ENCODE results near the gene TSPAN17.
"Not testable (repeated sequence)": the region's sequence is repeated elsewhere in the genome, so short reads cannot be mapped to it uniquely, and the experiment has no call there.

TSPAN17 gene

GRCh38 chr5:176694146-176694545 is 46.9 kb downstream of the TSPAN17 start:
- no peaks in the 10 kb centered on the region for H3K36me3 ChIP-seq (ENCODE audit: control insufficient read depth, insufficient read depth, low read length)
- peaks cover 3% of the 10 kb centered on the region for H3K27me3 ChIP-seq (replicated peaks; ENCODE audit: control insufficient read depth, insufficient read depth, low read length)
- no peak for DNase-seq (ENCODE audit: extremely low read depth, insufficient read length)
- no peak for TF ChIP-seq CTCF (IDR thresholded peaks at IDR 0.05; ENCODE audit: insufficient read depth, low read length, poor library complexity, severe bottlenecking)
- H3K4me3 ChIP-seq (replicated peaks; ENCODE audit: low read depth, low read length): no peak overlapping the region

- no peak for DNase-seq (ENCODE audit: extremely low read depth, insufficient read length)
- TF ChIP-seq CTCF (IDR thresholded peaks at IDR 0.05; ENCODE audit: insufficient read depth, low read length, poor library complexity, severe bottlenecking): no peak
- H3K36me3 ChIP-seq (ENCODE audit: control insufficient read depth, insufficient read depth, low read length): no peaks in the 10 kb centered on the region
- peaks cover 3% of the 10 kb centered on the region for H3K27me3 ChIP-seq (replicated peaks; ENCODE audit: control insufficient read depth, insufficient read depth, low read length)
- H3K4me3 ChIP-seq (replicated peaks; ENCODE audit: low read depth, low read length): no peak overlapping the region
Observed at GRCh38 chr5:176694631-176695030, 47.3 kb downstream of the TSPAN17 start.

- Histone ChIP-seq H3K4me3 (replicated peaks; ENCODE audit: low read depth, low read length) (no peak overlapping the region), H3K27me3 (replicated peaks; ENCODE audit: control insufficient read depth, insufficient read depth, low read length) (peaks cover 5% of the 10 kb centered on the region), H3K36me3 (ENCODE audit: control insufficient read depth, insufficient read depth, low read length) (no peaks in the 10 kb centered on the region)
- TF ChIP-seq CTCF (IDR thresholded peaks at IDR 0.05; ENCODE audit: insufficient read depth, low read length, poor library complexity, severe bottlenecking): no peak
- no peak for DNase-seq (ENCODE audit: extremely low read depth, insufficient read length)
Observed at GRCh38 chr5:176695073-176695472, 47.8 kb downstream of the TSPAN17 start.

GRCh38 chr5:176697267-176697933 is 50.1 kb downstream of the TSPAN17 start:
- TF ChIP-seq CTCF (IDR thresholded peaks at IDR 0.05; ENCODE audit: insufficient read depth, low read length, poor library complexity, severe bottlenecking): no peak
- Histone ChIP-seq H3K27me3 (replicated peaks; ENCODE audit: control insufficient read depth, insufficient read depth, low read length) (peaks cover 3% of the 10 kb centered on the region), H3K4me3 (replicated peaks; ENCODE audit: low read depth, low read length) (no peak overlapping the region), H3K36me3 (ENCODE audit: control insufficient read depth, insufficient read depth, low read length) (no peaks in the 10 kb centered on the region)
- no peak for DNase-seq (ENCODE audit: extremely low read depth, insufficient read length)

- no peak for DNase-seq (ENCODE audit: extremely low read depth, insufficient read length)
- Histone ChIP-seq H3K4me3 (replicated peaks; ENCODE audit: low read depth, low read length) (no peak overlapping the region), H3K27me3 (replicated peaks; ENCODE audit: control insufficient read depth, insufficient read depth, low read length) (peaks cover 3% of the 10 kb centered on the region), H3K36me3 (ENCODE audit: control insufficient read depth, insufficient read depth, low read length) (no peaks in the 10 kb centered on the region)
- no peak for TF ChIP-seq CTCF (IDR thresholded peaks at IDR 0.05; ENCODE audit: insufficient read depth, low read length, poor library complexity, severe bottlenecking)
Observed at GRCh38 chr5:176697934-176698538, 50.8 kb downstream of the TSPAN17 start.

GRCh38 chr5:176699446-176699845 is 52.2 kb downstream of the TSPAN17 start:
- H3K27me3 ChIP-seq (replicated peaks; ENCODE audit: control insufficient read depth, insufficient read depth, low read length); H3K36me3 ChIP-seq (ENCODE audit: control insufficient read depth, insufficient read depth, low read length); H3K4me3 ChIP-seq (replicated peaks; ENCODE audit: low read depth, low read length); DNase-seq (ENCODE audit: extremely low read depth, insufficient read length): not testable (repeated sequence)

Data from GM06990 (cell line).